SK-N-SH (cell line): ENCODE measurements around the gene SFI1. TPM values are rescaled to one million over a fixed set of nuclear protein-coding genes. Genes with fewer than 3 reads are reported as not detected.

Experiments used
- CTCF ChIA-PET: fragments of 300-600, 350-600 bp; formaldehyde crosslinking; extraction: SDS; loops from one replicate; lab custom pipeline; 2021; lab: Yijun Ruan, JAX
- POLR2A ChIA-PET: fragments of 350-600 bp; sonication (Branson Sonifier 250); formaldehyde crosslinking; extraction: SDS; loops from one replicate; lab custom pipeline; 2020; ENCODE audit warnings: antibody characterized with exemption, inconsistent platforms; lab: Yijun Ruan, JAX
- DNase-seq: peaks from one replicate; pipeline ENCODE4 v3.0.0; 2012
- H2AFZ ChIP-seq: fragments of 200-600 bp; sonication (generic); 2 replicates; pipeline ENCODE4 v1.8.1; 2016; ENCODE audit warnings: antibody characterized with exemption, mild to moderate bottlenecking, low read depth
- H3F3A ChIP-seq: fragments of 200-600 bp; sonication (generic); replicated peaks from 2 replicates; pipeline ENCODE3; 2016; ENCODE audit warnings: antibody characterized with exemption, mild to moderate bottlenecking; ENCODE audit not compliant: insufficient read depth
- H3K27ac ChIP-seq, 2 experiments: fragments of 200-500 bp in 1 of 2; fragments of 200-600 bp in 1 of 2; sonication (Bioruptor generic) in 1 of 2; sonication (generic), shearing (Covaris generic) in 1 of 2; 2 replicates each; pipeline versions ENCODE4 v1.5.1 to v1.6.1; 2014 to 2016; ENCODE audit warnings: low read depth in 2 of 2, inconsistent platforms in 1 of 2, low read length in 1 of 2, mild to moderate bottlenecking in 1 of 2, mixed read lengths in 1 of 2
- H3K27me3 ChIP-seq: fragments of 200-600 bp; sonication (generic), shearing (Covaris generic); 2 replicates; pipeline ENCODE4 v1.6.1; 2016; ENCODE audit warnings: mixed run types; ENCODE audit not compliant: insufficient read depth
- H3K36me3 ChIP-seq, 2 experiments: fragments of 200-500 bp in 1 of 2; fragments of 200-600 bp in 1 of 2; sonication (Bioruptor generic) in 1 of 2; sonication (generic) in 1 of 2; replicated peaks in 1 of 2; 2 replicates each; pipeline versions ENCODE3 to v1.5.1; 2014 to 2016; ENCODE audit warnings: low read length in 1 of 2, mild to moderate bottlenecking in 1 of 2; ENCODE audit not compliant: insufficient read depth in 2 of 2, control insufficient read depth in 1 of 2
- H3K4me1 ChIP-seq, 2 experiments: fragments of 200-500 bp in 1 of 2; fragments of 200-600 bp in 1 of 2; sonication (Bioruptor generic) in 1 of 2; sonication (generic), shearing (Covaris generic) in 1 of 2; 2 replicates each; pipeline versions ENCODE4 v1.5.1 to v1.6.1; 2014 to 2016; ENCODE audit warnings: low read depth in 1 of 2, low read length in 1 of 2, mixed run types in 1 of 2; ENCODE audit not compliant: insufficient read depth in 2 of 2, control insufficient read depth in 1 of 2
- H3K4me2 ChIP-seq: fragments of 200-600 bp; sonication (generic), shearing (Covaris generic); 2 replicates; pipeline ENCODE4 v1.6.1; 2017; ENCODE audit warnings: mixed run types
- H3K4me3 ChIP-seq, 2 experiments: fragments of 200-500 bp in 1 of 2; fragments of 200-600 bp in 1 of 2; sonication (Bioruptor generic) in 1 of 2; sonication (generic), shearing (Covaris generic) in 1 of 2; 2 replicates each; pipeline versions ENCODE4 v1.5.1 to v1.8.1; 2014 to 2016; ENCODE audit warnings: low read depth in 2 of 2, inconsistent platforms in 1 of 2, low read length in 1 of 2, mild to moderate bottlenecking in 1 of 2, mixed read lengths in 1 of 2, moderate library complexity in 1 of 2
- H3K79me2 ChIP-seq: fragments of 200-600 bp; sonication (generic); 2 replicates; pipeline ENCODE4 v1.8.1; 2017; ENCODE audit warnings: mild to moderate bottlenecking; ENCODE audit not compliant: insufficient read depth
- H3K9ac ChIP-seq: fragments of 200-600 bp; sonication (generic); 2 replicates; pipeline ENCODE4 v1.6.1; 2017; ENCODE audit warnings: mixed run types
- H3K9me2 ChIP-seq: fragments of 200-600 bp; sonication (generic); 2 replicates; pipeline ENCODE4 v1.6.1; 2017; ENCODE audit warnings: mixed run types
- H3K9me3 ChIP-seq: fragments of 200-600 bp; sonication (generic); 2 replicates; pipeline ENCODE4 v1.6.1; 2017; ENCODE audit warnings: mixed run types, mild to moderate bottlenecking, moderate library complexity
- H4K20me1 ChIP-seq: fragments of 200-600 bp; sonication (generic); 2 replicates; pipeline ENCODE4 v1.6.1; 2017; ENCODE audit warnings: mild to moderate bottlenecking, mixed run types; ENCODE audit not compliant: insufficient read depth
- CHD2 ChIP-seq: fragments of 150-350 bp; IDR thresholded peaks from 2 replicates; pipeline ENCODE4 v1.6.1; 2018; ENCODE audit warnings: low read length; ENCODE audit not compliant: partially characterized antibody
- ELF1 ChIP-seq: IDR thresholded peaks from 2 replicates; pipeline ENCODE4 v1.4.0; 2012
- FOSL2 ChIP-seq: IDR thresholded peaks from 2 replicates; pipeline ENCODE4 v1.4.0; 2012; ENCODE audit warnings: low read depth, mild to moderate bottlenecking, moderate library complexity, borderline replicate concordance
- FOXJ3 ChIP-seq: sonication (generic); formaldehyde crosslinking; IDR thresholded peaks from 2 replicates; pipeline ENCODE4 v1.5.1; 2020; ENCODE audit warnings: mild to moderate bottlenecking, missing genetic modification reagents
- FOXM1 ChIP-seq: IDR thresholded peaks from 2 replicates; pipeline ENCODE4 v1.4.0; 2012; ENCODE audit warnings: low read depth, mild to moderate bottlenecking
- MAX ChIP-seq: IDR thresholded peaks from 2 replicates; pipeline ENCODE4 v1.4.0; 2012; ENCODE audit warnings: low read depth
- MEF2A ChIP-seq: IDR thresholded peaks from 2 replicates; pipeline ENCODE4 v1.4.0; 2012; ENCODE audit warnings: low read depth, borderline replicate concordance
- MXI1 ChIP-seq: IDR thresholded peaks from 2 replicates; pipeline ENCODE4 v1.6.1; 2012; ENCODE audit warnings: mild to moderate bottlenecking, low read depth, low read length, improper control_type of control experiment
- NFIC ChIP-seq: IDR thresholded peaks from 2 replicates; pipeline ENCODE4 v1.4.0; 2012; ENCODE audit warnings: borderline replicate concordance
- NRF1 ChIP-seq: IDR thresholded peaks from 2 replicates; pipeline ENCODE4 v1.6.1; 2012; ENCODE audit warnings: low read depth, mild to moderate bottlenecking, low read length
- PBX3 ChIP-seq: IDR thresholded peaks from 2 replicates; pipeline ENCODE4; 2012
- POLR2AphosphoS5 ChIP-seq: IDR thresholded peaks from 2 replicates; pipeline ENCODE4 v1.6.1; 2012; ENCODE audit warnings: low read depth, low read length
- RCOR1 ChIP-seq: fragments of 150-350 bp; IDR thresholded peaks from 2 replicates; pipeline ENCODE4 v1.6.1; 2017; ENCODE audit warnings: antibody characterized with exemption, low read length
- RFX5 ChIP-seq: IDR thresholded peaks from 2 replicates; pipeline ENCODE4 v1.6.1; 2012; ENCODE audit warnings: mild to moderate bottlenecking, improper control_type of control experiment, low read length
- SIN3A ChIP-seq: IDR thresholded peaks from 2 replicates; pipeline ENCODE4 v1.6.1; 2012; ENCODE audit warnings: low read depth, mild to moderate bottlenecking, low read length, moderate library complexity, borderline replicate concordance
- TEAD4 ChIP-seq: IDR thresholded peaks from 2 replicates; pipeline ENCODE4 v1.4.0; 2012; ENCODE audit warnings: mild to moderate bottlenecking, borderline replicate concordance; ENCODE audit not compliant: insufficient read depth
- USF1 ChIP-seq: IDR thresholded peaks from 2 replicates; pipeline ENCODE4 v1.4.0; 2012; ENCODE audit warnings: low read depth, borderline replicate concordance
- USF2 ChIP-seq: fragments of 150-350 bp; IDR thresholded peaks from 2 replicates; pipeline ENCODE4 v1.6.1; 2017; ENCODE audit warnings: antibody characterized with exemption, low read length, low read depth, borderline replicate concordance
- YY1 ChIP-seq: IDR thresholded peaks from 2 replicates; pipeline ENCODE4 v1.4.0; 2012; ENCODE audit warnings: low read depth, mild to moderate bottlenecking
- ZBTB33 ChIP-seq: IDR thresholded peaks from 2 replicates; pipeline ENCODE4 v1.4.0; 2012; ENCODE audit warnings: low read depth, borderline replicate concordance
- WGBS: methylation state at CpG from one replicate; pipeline ENCODE4 v1.1.6; 2017; ENCODE audit warnings: low lambda C conversion rate; 5-methylcytosine and 5-hydroxymethylcytosine counted together
- polyA plus RNA-seq, 3 experiments: library from polyadenylated mRNA; depleted of rRNA; stranded (reverse); fragments of >200 nt; gene quantifications; 2 replicates each; pipeline ENCODE4 v1.2.3, GENCODE V29; 2012

Gene SFI1
- polyA plus RNA-seq, 1 of the 3 experiments (the other 2 are of a cell fraction), result 24.7 TPM

GRCh38 chr22:31622980-31623379 is 126.6 kb downstream of the SFI1 start:
- no peak for DNase-seq
- POLR2A ChIA-PET, result no interaction called here
- Histone ChIP-seq H3K9me2 (no peaks in the 10 kb centered on the region), H3K4me2 (no peak overlapping the region), H3F3A (no peaks in the 10 kb centered on the region), H3K9me3 (no peaks in the 10 kb centered on the region)
- no peak for TF ChIP-seq NFIC
- no peak for TF ChIP-seq FOXJ3 (CRISPR knock-in tag)
- no peak for TF ChIP-seq ZBTB33
- no peak for TF ChIP-seq POLR2AphosphoS5
- TF ChIP-seq TEAD4, result no peak
- TF ChIP-seq CHD2, result no peak
- TF ChIP-seq SIN3A, result no peak
- no peak for TF ChIP-seq RFX5
- no peak for TF ChIP-seq MXI1
- no peak for TF ChIP-seq YY1
- TF ChIP-seq, all 33 proteins: peak for 0
- H3K79me2 ChIP-seq, result peaks cover 52% of the 10 kb centered on the region
- no peak overlapping the region for H3K9ac ChIP-seq
- CTCF ChIA-PET, result interaction anchor here (0.9 kb wide), 1 partner anchor 37 kb away, joined by 5 read pairs; no protein-coding TSS in a partner anchor
- H3K4me3 ChIP-seq, result no peak overlapping the region
- WGBS, result 100% methylated on average over 1 of the region's 1 CpG
- peaks cover 0 to 50% of the 10 kb centered on the region in 2 experiments; a peak in 1 of 4 replicates for H3K4me1 ChIP-seq
- H3K36me3 ChIP-seq, result peaks cover 6 to 56% of the 10 kb centered on the region in 2 experiments
- H3K27me3 ChIP-seq, result no peaks in the 10 kb centered on the region
- H4K20me1 ChIP-seq, result peaks cover 50% of the 10 kb centered on the region
- no peak overlapping the region; a peak in 1 of 4 replicates for H3K27ac ChIP-seq
- H2AFZ ChIP-seq, result no peak overlapping the region

- no peaks in the 10 kb centered on the region for H3F3A ChIP-seq
- no peak for DNase-seq
- H3K9me3 ChIP-seq, result no peaks in the 10 kb centered on the region
- H3K36me3 ChIP-seq, result peaks cover 12 to 48% of the 10 kb centered on the region in 2 experiments
- H3K4me1 ChIP-seq, result peaks cover 0 to 55% of the 10 kb centered on the region in 2 experiments; a peak in 1 of 4 replicates
- no peaks in the 10 kb centered on the region for H3K27me3 ChIP-seq
- H3K4me2 ChIP-seq, result no peak overlapping the region
- no peak overlapping the region for H3K4me3 ChIP-seq
- no peak overlapping the region for H2AFZ ChIP-seq
- 95% methylated on average over 8 of the region's 18 CpGs for WGBS
- H3K9me2 ChIP-seq, result no peaks in the 10 kb centered on the region
- H3K9ac ChIP-seq, result no peak overlapping the region
- CTCF ChIA-PET, result interaction anchor here (1.0 to 2.8 kb wide), 4 partner anchors 11 to 62 kb away, joined by 3 to 7 read pairs (median 6); no protein-coding TSS in a partner anchor
- POLR2A ChIA-PET, result no interaction called here
- H3K27ac ChIP-seq, result peak overlapping the region in 1 of 2 experiments; percentile 60; a peak in 1 of 4 replicates
- H4K20me1 ChIP-seq, result peaks cover 58% of the 10 kb centered on the region
- H3K79me2 ChIP-seq, result peaks cover 60% of the 10 kb centered on the region
- TF ChIP-seq FOXM1, result no peak
- TF ChIP-seq PBX3, result no peak
- no peak for TF ChIP-seq USF1
- no peak for TF ChIP-seq USF2
- no peak for TF ChIP-seq RCOR1
- TF ChIP-seq NFIC, result no peak
- no peak for TF ChIP-seq FOSL2
- no peak for TF ChIP-seq NRF1
- no peak for TF ChIP-seq ELF1
- TF ChIP-seq MAX, result no peak
- TF ChIP-seq MEF2A, result no peak
Measured at GRCh38 chr22:31623592-31624304, 127.4 kb downstream of the SFI1 start.
